ENCODE data around the gene NPPA. TPM values are rescaled to one million over a fixed set of nuclear protein-coding genes. Genes with fewer than 3 reads are reported as not detected.

Gene NPPA
- total RNA-seq, 1 donor from 2014 or later = not detected

- no peaks in the 10 kb centered on the region for H3K9me3 ChIP-seq (ENCODE audit: low read depth)
- H3K4me3 ChIP-seq = no peak overlapping the region
- no peaks in the 10 kb centered on the region for H3K79me2 ChIP-seq (ENCODE audit: low read depth)
- no peaks in the 10 kb centered on the region for H3K27me3 ChIP-seq
- no peak overlapping the region for H3K27ac ChIP-seq
- Mint-ChIP-seq H3K4me1 (peaks cover 5% of the 10 kb centered on the region), H3K9me3 (no peaks in the 10 kb centered on the region), H3K4me3 (no peak overlapping the region), H3K27me3 (ENCODE audit: insufficient read depth, low read depth) (no peaks in the 10 kb centered on the region), H3K36me3 (no peaks in the 10 kb centered on the region), H3K27ac (no peak overlapping the region)
- H2AFZ ChIP-seq (replicated peaks) = no peak overlapping the region
- H3K9ac ChIP-seq = no peak overlapping the region
- DNase-seq (ENCODE audit: low spot score) = no peak
- no peaks in the 10 kb centered on the region for H3K4me1 ChIP-seq
- no peak overlapping the region for H3K4me2 ChIP-seq
- no peaks in the 10 kb centered on the region for H4K20me1 ChIP-seq (ENCODE audit: low read depth)
- no peak for TF ChIP-seq EZH2 (IDR thresholded peaks at IDR 0.05)
- TF ChIP-seq CTCF (IDR thresholded peaks at IDR 0.05) = no peak
- no peak for TF ChIP-seq EZH2phosphoT487 (IDR thresholded peaks at IDR 0.05)
- no peaks in the 10 kb centered on the region for H3K36me3 ChIP-seq
- no peaks in the 10 kb centered on the region for H3F3A ChIP-seq (ENCODE audit: low read depth)
These were observed 39.5 kb upstream of the NPPA start for GRCh38 chr1:11886986-11887665.

DNA sequence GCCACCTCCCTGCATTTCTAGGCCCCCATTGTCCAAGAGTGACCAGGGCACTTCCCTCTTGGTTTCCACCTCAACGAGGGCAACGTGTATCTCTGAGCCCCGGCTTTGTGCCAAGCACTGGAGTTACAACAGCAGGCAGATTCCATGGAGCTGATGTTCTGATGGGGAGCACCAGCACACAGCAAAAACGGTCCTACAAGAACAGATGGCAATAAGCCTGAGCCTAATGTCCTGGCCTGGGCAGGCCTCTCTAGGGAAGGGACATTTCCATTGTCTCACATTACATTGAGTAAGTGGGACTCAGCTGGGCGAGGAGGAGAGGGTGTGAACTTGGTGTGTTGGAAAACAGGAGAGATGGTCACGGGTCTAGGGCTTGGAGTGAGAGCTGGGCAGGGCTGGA lies 38.3 kb upstream of the NPPA start:
- no peaks in the 10 kb centered on the region for H3K4me1 ChIP-seq
- H2AFZ ChIP-seq (replicated peaks) = no peak overlapping the region
- H3K27me3 ChIP-seq = no peaks in the 10 kb centered on the region
- Mint-ChIP-seq H3K4me3 (no peak overlapping the region), H3K27me3 (ENCODE audit: insufficient read depth, low read depth) (peaks cover 6% of the 10 kb centered on the region), H3K27ac (no peak overlapping the region), H3K4me1 (peaks cover 8% of the 10 kb centered on the region), H3K36me3 (no peaks in the 10 kb centered on the region), H3K9me3 (no peaks in the 10 kb centered on the region)
- no peaks in the 10 kb centered on the region for H4K20me1 ChIP-seq (ENCODE audit: low read depth)
- TF ChIP-seq CTCF (IDR thresholded peaks at IDR 0.05) = no peak
- no peak for TF ChIP-seq EZH2phosphoT487 (IDR thresholded peaks at IDR 0.05)
- no peak for TF ChIP-seq EZH2 (IDR thresholded peaks at IDR 0.05)
- no peak overlapping the region for H3K4me3 ChIP-seq
- no peak for DNase-seq (ENCODE audit: low spot score)
- H3K27ac ChIP-seq = no peak overlapping the region
- no peaks in the 10 kb centered on the region for H3K79me2 ChIP-seq (ENCODE audit: low read depth)
- no peak overlapping the region for H3K4me2 ChIP-seq
- H3K9me3 ChIP-seq (ENCODE audit: low read depth) = no peaks in the 10 kb centered on the region
- no peaks in the 10 kb centered on the region for H3F3A ChIP-seq (ENCODE audit: low read depth)
- no peak overlapping the region for H3K9ac ChIP-seq
- no peaks in the 10 kb centered on the region for H3K36me3 ChIP-seq

DNA sequence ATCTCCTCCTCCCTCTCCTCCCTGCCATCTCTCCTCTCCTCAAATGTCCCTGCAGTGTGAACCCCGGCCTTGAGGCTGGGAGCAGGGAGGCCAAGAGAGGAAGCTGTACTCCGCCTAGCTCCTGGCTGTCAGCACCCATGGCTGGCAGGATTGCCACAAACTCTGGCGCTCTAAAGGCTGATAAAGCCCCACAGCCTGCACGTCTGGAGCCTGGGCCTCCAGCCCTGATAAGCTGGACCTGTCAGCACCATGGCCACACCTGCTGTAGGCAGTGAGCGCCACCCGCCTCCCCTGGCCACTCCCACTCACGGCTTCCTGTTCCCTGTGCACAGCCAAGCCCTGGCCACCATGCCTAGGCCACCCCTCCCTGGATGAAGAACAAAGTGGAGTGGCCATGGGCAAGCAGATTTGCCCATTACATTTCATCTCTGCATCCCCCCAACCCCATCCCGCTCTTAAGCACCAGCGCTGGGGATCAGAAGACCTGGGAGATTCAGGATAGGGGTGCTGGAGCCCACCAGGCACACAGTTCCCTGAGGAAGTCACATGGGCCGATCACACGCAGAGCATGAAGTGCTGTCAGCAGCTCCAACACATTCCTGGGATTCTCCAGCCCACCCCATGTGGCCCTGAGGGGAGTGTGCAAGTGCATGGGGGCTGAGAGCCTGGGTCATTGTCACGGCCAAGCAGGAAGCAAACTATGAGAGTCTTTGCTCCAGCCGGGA lies 35.4 kb upstream of the NPPA start:
- no peaks in the 10 kb centered on the region for H3K4me1 ChIP-seq
- H3K4me3 ChIP-seq = no peak overlapping the region
- no peaks in the 10 kb centered on the region for H4K20me1 ChIP-seq (ENCODE audit: low read depth)
- TF ChIP-seq EZH2phosphoT487 (IDR thresholded peaks at IDR 0.05) = no peak
- no peak for TF ChIP-seq EZH2 (IDR thresholded peaks at IDR 0.05)
- TF ChIP-seq CTCF (IDR thresholded peaks at IDR 0.05) = no peak
- H3K9me3 ChIP-seq (ENCODE audit: low read depth) = no peaks in the 10 kb centered on the region
- H3K4me3 Mint-ChIP-seq = no peak overlapping the region
- H3K27me3 Mint-ChIP-seq (ENCODE audit: insufficient read depth, low read depth) = peaks cover 6% of the 10 kb centered on the region
- H3F3A ChIP-seq (ENCODE audit: low read depth) = no peaks in the 10 kb centered on the region
- no peaks in the 10 kb centered on the region for H3K27me3 ChIP-seq
- DNase-seq (ENCODE audit: low spot score) = no peak
- H3K36me3 ChIP-seq = no peaks in the 10 kb centered on the region
- H3K4me2 ChIP-seq = no peak overlapping the region
- H3K9ac ChIP-seq = no peak overlapping the region
- no peak overlapping the region for H2AFZ ChIP-seq (replicated peaks)
- H3K9me3 Mint-ChIP-seq = no peaks in the 10 kb centered on the region
- no peaks in the 10 kb centered on the region for H3K79me2 ChIP-seq (ENCODE audit: low read depth)
- no peak overlapping the region for H3K27ac ChIP-seq
- H3K4me1 Mint-ChIP-seq = peaks cover 11% of the 10 kb centered on the region
- H3K27ac Mint-ChIP-seq = no peak overlapping the region
- H3K36me3 Mint-ChIP-seq = no peaks in the 10 kb centered on the region
